Activated CD4-positive, alpha-beta T cell treated with anti-CD3 and anti-CD28 coated beads, Interleukin-2, amount 50 U/mL, for 4 hours (primary cell): ENCODE measurements around the gene SLC35F2.
"Not testable (repeated sequence)": the region's sequence is repeated elsewhere in the genome, so short reads cannot be mapped to it uniquely, and the experiment has no call there.

Experiments
- DNase-seq, 2 experiments: peaks; one replicate each; pipeline ENCODE4 v3.0.0-alpha.2; 2020

Gene SLC35F2

DNA sequence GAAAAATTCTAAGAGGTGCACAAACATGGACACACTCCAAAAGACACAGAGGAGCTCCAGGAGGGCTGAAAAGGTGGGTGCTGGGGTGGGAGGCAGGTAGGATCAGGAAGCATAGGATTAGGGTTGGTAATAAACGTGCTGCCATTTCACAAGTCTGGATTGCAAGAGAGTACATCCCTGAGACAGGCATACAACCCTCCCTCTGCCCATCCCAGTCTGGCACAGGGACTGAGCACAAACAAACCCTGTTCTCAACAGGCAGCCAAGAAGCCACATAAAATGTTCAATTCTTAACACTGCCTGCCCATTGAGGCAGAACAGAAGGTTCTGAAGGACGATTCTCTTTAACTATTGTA, 18.5 kb downstream of the SLC35F2 start:
- DNase-seq: no peak

- DNase-seq: no peak
These were observed 21.7 kb downstream of the SLC35F2 start for GRCh38 chr11:107836851-107837250.

GRCh38 chr11:107834995-107835394, 23.6 kb downstream of the SLC35F2 start:
- DNase-seq: no peak

DNA sequence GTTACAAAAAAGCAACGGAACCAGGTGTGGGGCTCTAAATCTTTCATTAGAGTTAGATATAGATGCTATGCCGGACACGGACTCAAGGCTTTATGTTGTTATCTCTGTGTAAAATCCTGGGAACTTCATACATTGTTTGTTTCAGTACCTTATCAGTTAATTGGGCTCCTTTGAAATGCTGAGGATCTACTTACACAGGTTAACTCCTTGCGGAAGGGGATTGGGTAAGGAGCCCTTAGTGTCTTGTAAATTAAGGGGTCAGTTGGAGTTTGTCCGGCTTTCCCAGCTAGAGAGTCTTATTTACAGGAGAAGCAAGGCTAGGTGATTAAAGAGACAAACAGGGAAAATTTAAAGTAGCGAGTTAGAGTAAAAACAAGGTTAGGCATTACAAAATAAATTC, 24.7 kb downstream of the SLC35F2 start:
- not testable (repeated sequence) for DNase-seq

GRCh38 chr11:107830915-107831540, 27.6 kb downstream of the SLC35F2 start:
- no peak for DNase-seq

- DNase-seq: no peak
These were observed 31.5 kb downstream of the SLC35F2 start for GRCh38 chr11:107827041-107827440.

DNA sequence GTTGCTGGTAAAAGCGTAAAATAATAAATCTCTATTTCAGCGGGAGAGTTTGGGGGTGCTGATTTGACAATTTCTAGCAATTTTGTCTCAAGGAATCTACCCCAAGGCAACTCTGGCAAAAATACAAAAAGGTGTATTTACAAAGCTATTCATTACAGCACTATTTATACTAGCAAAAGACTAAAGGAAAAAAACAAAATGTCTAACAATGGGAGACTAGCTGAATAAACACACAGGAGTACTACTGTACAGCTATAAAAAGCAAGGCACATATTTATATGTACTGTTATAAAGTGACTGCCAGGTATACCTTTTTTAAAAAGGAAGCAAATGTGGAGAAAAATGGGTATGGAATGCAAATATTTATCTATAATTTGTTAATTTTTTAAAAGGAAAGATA, 32.7 kb downstream of the SLC35F2 start:
- no peak for DNase-seq

GRCh38 chr11:107824668-107825369, 33.8 kb downstream of the SLC35F2 start:
- DNase-seq: no peak

- DNase-seq: no peak
These were observed 37.2 kb downstream of the SLC35F2 start for GRCh38 chr11:107821199-107821927.

GRCh38 chr11:107819361-107820014, 39.1 kb downstream of the SLC35F2 start:
- DNase-seq: no peak

DNA sequence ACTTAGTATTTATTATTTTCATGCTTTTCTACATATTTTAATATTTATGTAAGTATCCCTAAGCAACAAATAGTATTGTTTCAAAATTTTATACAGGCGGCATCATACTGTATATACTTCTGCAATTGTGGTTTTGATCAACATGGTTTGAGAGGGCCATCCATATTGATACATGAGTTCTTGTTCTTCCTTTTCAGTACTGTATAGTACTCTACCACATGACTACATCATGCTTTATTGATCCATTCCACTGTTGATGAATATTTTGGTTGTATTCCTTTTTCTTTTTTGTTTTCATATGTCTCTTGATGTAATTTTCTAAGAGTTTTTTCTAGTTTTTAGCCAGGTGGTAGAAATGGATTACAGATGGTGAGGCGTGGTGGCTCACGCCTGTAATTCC, 40.1 kb downstream of the SLC35F2 start:
- DNase-seq: no peak

DNA sequence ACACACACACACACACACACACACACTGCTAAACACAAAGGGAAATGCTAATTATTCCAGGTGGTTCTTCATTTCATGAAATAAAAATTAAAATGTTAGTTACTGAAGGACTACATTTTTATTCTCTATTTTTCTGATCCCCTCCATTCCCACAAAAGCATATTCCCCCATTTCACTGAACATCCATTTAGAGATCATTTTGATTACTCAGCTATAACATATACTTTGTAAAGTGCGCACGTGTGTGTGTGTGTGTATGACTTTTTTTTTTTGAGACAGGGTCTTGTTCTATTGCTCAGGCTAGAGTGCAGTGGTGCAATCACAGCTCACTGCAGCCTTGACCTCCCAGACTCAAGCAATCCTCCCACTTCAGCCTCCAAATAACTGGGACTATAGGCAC, 42.6 kb downstream of the SLC35F2 start:
- no peak for DNase-seq

- no peak for DNase-seq
These were observed 47.7 kb downstream of the SLC35F2 start for GRCh38 chr11:107810875-107811274.

- no peak for DNase-seq
These were observed 50.1 kb downstream of the SLC35F2 start for GRCh38 chr11:107808521-107808920.

- no peak for DNase-seq
These were observed 53.6 kb downstream of the SLC35F2 start for GRCh38 chr11:107804971-107805370.

GRCh38 chr11:107804211-107804610, 54.4 kb downstream of the SLC35F2 start:
- no peak for DNase-seq

GRCh38 chr11:107801641-107802040, 56.9 kb downstream of the SLC35F2 start:
- no peak for DNase-seq

GRCh38 chr11:107799218-107799859, 59.2 kb downstream of the SLC35F2 start:
- peak; percentile 52 to 57 for DNase-seq

GRCh38 chr11:107792049-107792443, 66.5 kb downstream of the SLC35F2 start:
- DNase-seq: no peak

DNA sequence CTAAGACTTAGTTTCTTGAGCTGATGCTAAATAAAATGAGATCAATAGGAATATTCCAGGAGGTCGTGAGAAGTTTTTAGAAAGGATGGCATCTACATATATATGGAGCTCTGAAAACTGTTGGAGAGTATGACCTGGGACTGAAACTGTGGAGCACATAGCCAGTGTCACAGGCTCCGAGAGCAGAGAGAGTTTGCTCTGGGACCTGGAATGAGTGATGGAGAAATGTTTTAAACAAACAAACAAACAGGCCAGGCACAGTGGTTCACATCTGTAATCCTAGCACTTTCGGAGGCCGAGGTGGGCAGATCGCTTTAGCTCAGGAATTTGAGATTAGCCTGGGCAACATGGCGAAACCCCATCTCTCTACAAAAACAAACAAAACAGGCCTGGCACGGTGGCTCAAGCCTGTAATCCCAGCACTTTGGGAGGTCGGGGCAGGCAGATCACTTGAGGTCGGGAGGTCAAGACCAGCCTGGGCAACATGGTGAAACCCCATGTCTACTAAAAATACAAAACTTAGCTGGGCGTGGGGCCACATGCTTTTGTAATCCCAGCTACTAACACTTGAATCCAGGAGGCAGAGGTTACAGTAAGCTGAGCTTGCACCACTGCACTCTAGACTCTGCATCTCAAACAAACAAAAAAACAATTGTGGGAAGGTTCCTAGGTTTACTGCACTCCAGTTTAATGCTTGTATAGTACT, 67.1 kb downstream of the SLC35F2 start:
- no peak for DNase-seq

DNA sequence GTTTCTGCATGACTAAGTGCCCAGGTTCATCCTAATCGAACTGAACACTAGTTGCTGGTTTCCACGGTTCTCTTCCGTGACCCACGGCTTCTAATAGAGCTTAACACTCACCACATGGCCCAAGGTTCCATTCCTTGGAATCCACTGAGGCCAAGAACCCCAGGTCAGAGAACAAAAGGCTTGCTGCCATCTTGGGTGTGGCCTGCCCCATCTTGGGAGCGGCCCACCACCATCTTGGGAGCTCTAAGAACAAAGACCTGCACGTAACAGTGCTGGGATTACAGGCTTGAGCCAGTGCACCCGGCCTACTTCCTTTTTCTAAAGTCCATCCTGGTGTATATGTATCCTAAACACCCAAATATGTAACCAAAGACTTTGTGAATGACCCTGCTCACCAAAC, 68.8 kb downstream of the SLC35F2 start:
- no peak for DNase-seq

DNA sequence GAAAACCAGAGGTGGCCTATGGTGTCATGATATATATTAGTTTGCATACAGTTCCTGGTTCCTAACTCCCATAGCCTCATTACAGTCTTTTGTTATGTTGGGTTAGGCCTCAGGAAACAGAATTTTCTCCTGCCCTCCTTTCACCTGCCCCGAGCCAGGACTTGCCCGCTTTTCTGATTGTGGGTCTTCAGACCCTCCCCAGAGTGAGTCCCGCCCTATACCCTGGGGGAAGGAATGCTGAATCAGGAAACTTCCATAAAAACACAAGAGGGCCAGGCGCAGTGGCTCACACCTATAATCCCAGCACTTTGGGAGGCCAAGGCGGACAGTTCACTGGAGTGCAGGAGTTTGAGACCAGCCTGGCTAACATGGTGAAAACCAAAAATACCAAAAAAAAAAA, 70.9 kb downstream of the SLC35F2 start:
- no peak for DNase-seq

DNA sequence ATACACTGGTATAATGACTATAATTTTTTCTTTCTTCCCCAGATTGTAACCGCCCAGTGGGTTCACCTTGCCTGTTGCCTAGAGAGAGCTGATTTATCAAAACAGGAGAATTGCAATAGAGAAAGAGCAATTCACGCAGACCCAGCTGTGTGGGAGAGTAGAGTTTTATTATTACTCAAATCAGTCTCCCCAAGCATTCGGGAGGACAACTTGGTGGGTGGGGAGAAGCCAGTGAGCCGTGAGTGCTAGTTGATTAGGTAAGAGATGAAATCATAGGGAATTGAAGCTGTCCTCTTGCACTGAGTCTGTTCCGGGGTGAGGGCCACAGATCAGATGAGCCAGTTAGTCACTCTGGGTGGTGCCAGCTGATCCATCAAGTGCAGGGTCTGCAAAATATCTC, 73.2 kb downstream of the SLC35F2 start:
- no peak for DNase-seq
